Activated T-helper 1 cell treated with anti-CD3 and anti-CD28 coated beads, Interleukin-12 subunit alpha, Interleukin-12 subunit beta, Interleukin-2, Interleukin-4 antibody, amounts not matched to agents 30 ng/mL and 10 ng/mL and 1 ng/mL, durations not matched to agents 14 hours and 24 hours and 36 hours (primary cell): ENCODE results near the gene PKNOX2. TPM values are rescaled to one million over a fixed set of nuclear protein-coding genes. Genes with fewer than 3 reads are reported as not detected.

Experiments
- DNase-seq: peaks from one replicate; pipeline ENCODE4 v3.0.0; 2021; ENCODE audit warnings: low spot score
- H3K27ac Mint-ChIP-seq: one replicate; pipeline ENCODE4 v1.8.0; 2021; ENCODE audit warnings: mild to moderate bottlenecking, mixed read lengths
- H3K27me3 Mint-ChIP-seq: one replicate; pipeline ENCODE4 v1.8.0; 2022; ENCODE audit warnings: mild to moderate bottlenecking, moderate library complexity, mixed read lengths; ENCODE audit not compliant: insufficient read depth
- H3K36me3 Mint-ChIP-seq: one replicate; pipeline ENCODE4 v1.8.0; 2021; ENCODE audit warnings: low read depth, mixed read lengths
- H3K4me1 Mint-ChIP-seq: one replicate; pipeline ENCODE4 v1.8.0; 2021; ENCODE audit warnings: low read depth, mixed read lengths
- H3K4me3 Mint-ChIP-seq: one replicate; pipeline ENCODE4 v1.8.0; 2021; ENCODE audit warnings: mild to moderate bottlenecking, moderate library complexity, mixed read lengths
- H3K9me3 Mint-ChIP-seq: one replicate; pipeline ENCODE4 v1.8.0; 2021; ENCODE audit warnings: mixed read lengths
- intact Hi-C: fragments of 100-400 bp; cut with micrococcal nuclease; formaldehyde crosslinking; loops from one replicate; pipeline ENCODE4 v1.15.1; 2024
- total RNA-seq: library from RNA; stranded (reverse); gene quantifications from 2 replicates; pipeline ENCODE4 v1.2.3, GENCODE V29; 2022

Gene PKNOX2
- total RNA-seq, 1 donor from 2014 or later: not detected

DNA sequence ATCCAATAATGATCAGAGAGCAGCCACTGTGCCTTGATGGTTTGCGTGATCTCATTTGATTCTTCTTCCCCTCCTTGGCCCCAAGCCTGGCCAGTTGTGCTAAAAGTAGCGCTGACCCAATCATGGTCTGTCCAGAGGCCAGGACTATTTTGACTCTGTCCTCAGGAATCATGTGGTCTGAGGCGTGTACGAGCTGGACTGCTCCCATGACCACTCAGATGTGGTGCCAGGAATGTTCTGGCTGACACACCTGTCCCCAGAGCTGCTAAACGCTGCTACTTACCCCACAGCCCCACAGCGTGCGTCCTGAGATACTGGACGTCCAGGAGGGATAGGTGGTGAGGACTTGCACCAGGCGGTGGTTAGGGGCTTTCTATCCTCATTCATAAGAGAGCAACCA is 261.1 kb downstream of the PKNOX2 start:
- intact Hi-C loops: no loop called here
- Mint-ChIP-seq H3K4me3 (no peak overlapping the region), H3K27me3 (peaks cover 2% of the 10 kb centered on the region), H3K36me3 (no peaks in the 10 kb centered on the region), H3K9me3 (no peaks in the 10 kb centered on the region), H3K27ac (no peak overlapping the region), H3K4me1 (no peaks in the 10 kb centered on the region)
- no peak for DNase-seq

DNA sequence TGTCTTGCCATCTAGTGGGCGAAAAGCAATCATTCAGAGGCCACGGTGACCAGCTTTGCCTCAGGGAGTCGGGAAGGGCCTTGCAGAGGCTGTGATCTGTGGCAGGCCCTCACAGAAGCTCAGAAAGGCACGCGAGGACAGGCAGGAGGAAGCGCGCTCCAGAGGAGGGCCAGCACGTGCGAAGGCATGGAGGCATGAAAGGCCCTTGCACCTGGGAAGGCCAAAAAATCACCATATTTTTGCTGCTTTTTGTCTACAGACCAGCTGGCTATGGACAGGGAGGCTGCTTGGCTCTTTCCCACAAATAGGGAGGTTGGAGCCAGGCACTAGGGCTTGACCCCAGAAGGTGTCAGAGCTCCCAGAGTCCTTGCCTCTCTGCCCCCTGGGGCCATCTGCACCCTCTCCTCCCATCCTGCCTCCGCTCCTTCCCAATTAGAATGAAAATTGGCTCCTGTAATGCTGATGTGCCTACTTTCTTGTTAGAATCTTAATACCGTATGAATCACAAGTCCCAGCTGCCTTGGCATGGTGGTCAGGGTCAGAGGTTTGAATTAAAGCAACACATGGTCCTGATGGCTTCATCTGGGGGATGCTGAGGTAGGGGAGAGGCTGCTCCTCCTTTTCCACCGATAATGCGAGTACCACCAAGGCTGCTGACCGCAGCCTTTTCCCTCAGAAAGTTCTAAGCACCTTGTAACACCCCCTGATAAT is 262.4 kb downstream of the PKNOX2 start:
- Mint-ChIP-seq H3K27ac (no peak overlapping the region), H3K4me3 (no peak overlapping the region), H3K9me3 (no peaks in the 10 kb centered on the region), H3K27me3 (peaks cover 2% of the 10 kb centered on the region), H3K4me1 (no peaks in the 10 kb centered on the region), H3K36me3 (no peaks in the 10 kb centered on the region)
- no peak for DNase-seq
- intact Hi-C loops: no loop called here

DNA sequence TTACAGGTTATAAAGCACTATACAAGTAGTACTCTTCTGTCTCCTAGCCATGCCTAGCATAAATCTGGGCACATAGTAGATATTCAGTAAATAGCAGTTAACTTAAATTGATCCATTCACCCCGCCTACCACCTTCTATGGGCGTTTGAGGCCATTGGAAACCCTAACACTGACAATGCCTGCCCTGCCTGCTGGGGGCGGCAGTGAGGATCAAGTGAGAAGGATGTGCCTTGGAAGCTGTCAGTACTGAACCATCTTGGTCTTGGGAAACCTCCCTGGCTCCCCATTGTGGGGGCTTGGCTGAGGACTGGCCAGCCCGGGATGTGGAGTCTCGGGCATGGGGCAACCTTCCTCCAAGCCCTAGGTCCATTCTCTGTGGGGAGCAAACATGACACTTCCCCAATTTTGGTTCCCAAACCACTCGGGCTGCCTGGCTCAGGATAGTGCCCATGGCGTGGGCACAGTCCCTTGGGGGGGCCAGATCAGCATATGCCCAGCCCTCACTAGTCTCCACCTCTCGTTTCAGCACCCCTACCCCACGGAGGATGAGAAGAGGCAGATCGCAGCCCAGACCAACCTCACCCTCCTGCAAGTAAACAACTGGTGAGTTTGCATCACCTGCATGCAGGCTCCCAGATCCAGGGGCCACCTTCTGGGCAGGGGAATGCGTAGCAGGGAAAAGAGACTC is 264.1 kb downstream of the PKNOX2 start:
- no peaks in the 10 kb centered on the region for H3K4me1 Mint-ChIP-seq
- no peak for DNase-seq
- H3K27me3 Mint-ChIP-seq: peaks cover 2% of the 10 kb centered on the region
- H3K9me3 Mint-ChIP-seq: no peaks in the 10 kb centered on the region
- intact Hi-C loops: loop anchor here (2.0 kb wide), 1 partner anchor 446 kb away; no protein-coding TSS in a partner anchor
- H3K27ac Mint-ChIP-seq: no peak overlapping the region
- H3K36me3 Mint-ChIP-seq: no peaks in the 10 kb centered on the region
- H3K4me3 Mint-ChIP-seq: no peak overlapping the region

DNA sequence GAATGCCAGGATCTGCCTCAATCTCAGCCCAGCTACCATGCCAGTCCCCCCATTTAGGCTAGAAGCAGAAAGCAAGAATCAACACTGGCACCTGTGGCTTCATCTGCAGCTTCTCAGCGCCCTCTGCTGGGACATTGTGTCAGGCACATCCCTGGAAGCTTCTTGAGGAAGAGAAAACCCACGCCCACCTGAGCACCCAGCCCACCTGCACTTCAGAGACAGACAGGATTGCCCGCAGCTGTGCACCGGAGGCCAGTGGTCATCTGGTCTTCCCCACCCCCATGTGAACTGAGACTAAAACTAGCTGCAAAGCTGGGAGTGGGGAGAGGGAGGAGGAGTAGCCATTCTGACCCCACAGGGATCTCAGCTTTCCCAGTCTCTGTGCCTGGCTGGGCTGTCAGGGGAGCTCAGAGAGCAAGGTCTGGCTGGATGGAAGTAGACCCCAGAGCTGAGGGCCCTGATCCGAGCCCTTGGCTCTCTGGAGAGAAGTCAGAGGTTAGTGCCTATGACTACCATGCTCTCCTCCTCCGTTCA is 264.7 kb downstream of the PKNOX2 start:
- H3K27me3 Mint-ChIP-seq: peaks cover 2% of the 10 kb centered on the region
- no peaks in the 10 kb centered on the region for H3K36me3 Mint-ChIP-seq
- DNase-seq: peak; percentile 10
- no peaks in the 10 kb centered on the region for H3K4me1 Mint-ChIP-seq
- intact Hi-C loops: loop anchor here (2.0 kb wide), 1 partner anchor 446 kb away; no protein-coding TSS in a partner anchor
- no peak overlapping the region for H3K27ac Mint-ChIP-seq
- H3K9me3 Mint-ChIP-seq: no peaks in the 10 kb centered on the region
- H3K4me3 Mint-ChIP-seq: no peak overlapping the region

DNA sequence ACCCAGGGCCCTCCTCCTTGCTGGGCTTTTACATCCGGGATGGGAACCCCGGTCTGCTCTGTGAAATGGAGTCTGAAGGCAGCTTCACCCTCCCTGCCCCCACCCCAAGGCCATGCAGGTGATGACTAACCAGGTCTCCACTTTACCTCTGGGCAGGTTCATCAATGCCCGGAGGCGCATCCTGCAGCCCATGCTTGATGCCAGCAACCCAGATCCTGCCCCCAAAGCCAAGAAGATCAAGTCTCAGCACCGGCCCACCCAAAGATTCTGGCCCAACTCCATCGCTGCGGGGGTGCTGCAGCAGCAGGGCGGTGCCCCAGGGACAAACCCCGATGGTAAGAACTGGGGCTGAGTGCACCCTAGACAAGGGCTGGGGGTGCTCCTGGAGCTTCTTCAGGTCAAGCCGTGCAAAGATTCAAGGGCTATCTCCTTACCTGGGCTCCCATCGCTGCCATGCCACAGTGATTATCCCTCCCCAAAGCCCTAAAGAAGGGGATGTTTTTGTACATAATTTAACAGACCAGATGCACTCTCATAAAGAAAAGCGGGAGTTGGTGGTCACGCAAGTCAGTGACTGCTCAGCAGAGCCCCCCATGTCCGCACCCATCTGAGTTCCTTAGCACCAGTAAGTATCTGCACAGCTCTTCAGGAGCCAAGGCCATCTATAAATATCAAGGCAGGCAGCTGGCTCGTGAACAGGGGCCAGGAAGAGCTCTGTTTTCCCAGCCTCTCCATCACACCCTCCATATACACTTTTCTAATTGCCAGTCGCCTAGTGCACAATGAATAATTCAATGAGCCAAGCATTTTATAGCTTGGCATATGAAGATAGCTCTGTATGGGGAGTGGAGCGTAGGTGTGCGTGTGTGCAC is 265.5 kb downstream of the PKNOX2 start:
- no peak overlapping the region for H3K27ac Mint-ChIP-seq
- peaks cover 2% of the 10 kb centered on the region for H3K27me3 Mint-ChIP-seq
- no peak overlapping the region for H3K4me3 Mint-ChIP-seq
- H3K36me3 Mint-ChIP-seq: no peaks in the 10 kb centered on the region
- no peaks in the 10 kb centered on the region for H3K4me1 Mint-ChIP-seq
- DNase-seq: no peak
- intact Hi-C loops: loop anchor here (2.0 kb wide), 1 partner anchor 445 kb away; no protein-coding TSS in a partner anchor
- no peaks in the 10 kb centered on the region for H3K9me3 Mint-ChIP-seq

DNA sequence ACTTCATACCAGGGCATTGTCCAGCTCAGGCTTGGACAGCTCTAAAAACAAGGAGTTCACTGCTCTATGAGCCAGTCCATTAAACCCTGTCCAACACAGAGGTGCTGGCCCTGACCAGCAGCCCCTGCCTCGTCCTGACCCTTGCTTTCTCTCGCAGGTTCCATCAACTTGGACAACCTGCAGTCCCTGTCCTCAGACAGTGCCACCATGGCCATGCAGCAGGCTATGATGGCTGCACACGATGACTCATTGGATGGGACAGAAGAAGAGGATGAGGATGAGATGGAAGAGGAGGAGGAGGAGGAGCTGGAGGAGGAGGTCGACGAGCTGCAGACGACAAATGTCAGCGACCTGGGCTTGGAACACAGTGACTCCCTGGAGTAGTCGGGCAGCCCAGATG is 266.5 kb downstream of the PKNOX2 start:
- intact Hi-C loops: no loop called here
- no peaks in the 10 kb centered on the region for H3K4me1 Mint-ChIP-seq
- H3K27ac Mint-ChIP-seq: no peak overlapping the region
- peaks cover 5% of the 10 kb centered on the region for H3K27me3 Mint-ChIP-seq
- DNase-seq: no peak
- H3K9me3 Mint-ChIP-seq: no peaks in the 10 kb centered on the region
- no peaks in the 10 kb centered on the region for H3K36me3 Mint-ChIP-seq
- no peak overlapping the region for H3K4me3 Mint-ChIP-seq

DNA sequence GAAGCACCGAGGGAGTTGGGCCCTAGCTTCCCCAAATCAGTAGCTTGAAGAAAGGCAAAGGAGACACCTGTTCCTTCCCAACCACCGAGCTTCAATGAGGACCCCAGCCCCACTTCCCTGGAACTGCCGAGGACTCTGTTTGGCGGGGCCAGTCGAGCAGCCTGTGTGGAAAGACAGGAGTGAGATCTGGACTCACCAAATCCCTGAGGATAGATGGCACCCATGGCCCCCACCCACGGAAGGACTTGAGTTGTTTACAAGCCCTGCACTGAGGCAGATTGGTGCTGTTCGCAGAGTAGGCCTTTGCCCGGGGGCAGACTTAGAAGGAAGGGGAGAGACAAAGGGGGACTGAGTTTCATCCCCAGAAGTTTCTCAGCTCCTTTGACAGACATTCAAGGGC is 266.9 kb downstream of the PKNOX2 start:
- H3K4me3 Mint-ChIP-seq: no peak overlapping the region
- no peaks in the 10 kb centered on the region for H3K36me3 Mint-ChIP-seq
- H3K4me1 Mint-ChIP-seq: no peaks in the 10 kb centered on the region
- H3K27ac Mint-ChIP-seq: no peak overlapping the region
- DNase-seq: no peak
- intact Hi-C loops: no loop called here
- no peaks in the 10 kb centered on the region for H3K9me3 Mint-ChIP-seq
- peaks cover 5% of the 10 kb centered on the region for H3K27me3 Mint-ChIP-seq

DNA sequence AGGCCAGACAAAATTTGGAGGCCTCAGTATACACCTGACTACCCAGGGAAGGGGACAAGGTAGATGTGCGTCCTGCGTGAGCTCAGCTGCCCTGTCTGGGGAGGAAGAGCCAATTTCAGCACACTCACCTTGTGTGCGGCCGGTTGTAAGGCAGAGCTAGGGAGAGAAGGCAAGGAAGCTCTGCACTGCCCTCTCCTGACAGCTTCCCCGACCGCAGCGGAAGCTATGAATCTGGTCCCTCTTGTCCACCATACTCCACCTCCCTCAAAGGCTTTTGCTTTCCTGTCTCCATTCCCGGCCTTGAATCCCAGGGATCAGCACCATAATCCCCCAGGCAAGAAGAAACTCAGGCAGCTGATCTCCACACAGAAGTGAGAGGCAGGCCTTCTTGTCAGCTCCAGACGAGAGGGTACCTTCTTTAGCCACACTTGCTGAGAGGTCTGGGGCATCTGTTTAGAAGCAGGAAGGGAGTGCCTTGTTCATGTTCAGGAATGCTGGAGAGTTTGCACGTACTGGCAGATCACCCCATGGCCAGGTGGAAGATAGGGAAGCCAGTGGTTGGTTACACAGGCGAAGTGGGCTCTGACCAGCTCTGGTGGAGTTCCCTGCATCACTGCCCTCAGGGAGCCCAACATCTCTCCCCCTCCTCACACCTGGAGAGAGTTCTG is 269.0 kb downstream of the PKNOX2 start:
- peaks cover 9% of the 10 kb centered on the region for H3K27me3 Mint-ChIP-seq
- H3K4me3 Mint-ChIP-seq: no peak overlapping the region
- no peaks in the 10 kb centered on the region for H3K36me3 Mint-ChIP-seq
- H3K27ac Mint-ChIP-seq: no peak overlapping the region
- DNase-seq: no peak
- no peaks in the 10 kb centered on the region for H3K4me1 Mint-ChIP-seq
- intact Hi-C loops: no loop called here
- H3K9me3 Mint-ChIP-seq: no peaks in the 10 kb centered on the region

DNA sequence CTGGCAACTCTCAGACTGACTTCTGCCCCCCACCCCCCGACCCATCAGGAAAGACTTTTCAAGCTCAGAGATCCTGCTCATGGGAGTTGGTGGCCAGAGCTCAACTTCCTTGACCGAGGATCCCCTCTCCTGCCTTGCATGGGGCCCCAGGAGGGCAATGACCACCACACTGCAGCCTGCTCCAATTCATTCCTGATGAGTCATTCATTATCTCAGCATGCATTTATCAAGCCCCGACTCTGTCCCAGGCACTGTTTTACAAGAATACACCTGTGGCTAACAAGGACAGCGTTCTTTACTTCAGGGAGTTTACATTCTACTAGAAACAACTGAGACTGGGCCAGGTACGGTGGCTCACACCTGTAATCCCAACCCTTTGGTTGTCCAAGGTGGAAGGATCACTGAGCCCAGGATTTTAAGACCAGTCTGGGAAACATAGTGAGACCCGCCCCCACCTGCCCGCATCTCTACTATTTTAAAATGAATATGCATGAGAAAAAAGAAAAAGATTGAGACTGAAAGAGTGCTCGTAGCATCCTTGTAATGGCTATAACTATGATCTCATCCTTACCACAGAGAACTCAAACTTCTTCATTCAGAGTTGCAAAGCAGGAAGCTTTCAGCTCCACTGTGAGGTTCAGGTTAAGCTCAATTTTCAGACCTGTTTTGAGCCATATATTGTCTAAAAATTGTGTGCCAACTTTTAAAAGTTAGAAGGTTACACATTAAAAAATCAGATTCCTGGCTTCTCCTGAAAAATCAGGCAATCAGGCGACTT is 271.1 kb downstream of the PKNOX2 start:
- Mint-ChIP-seq H3K4me1 (no peaks in the 10 kb centered on the region), H3K4me3 (no peak overlapping the region), H3K9me3 (no peaks in the 10 kb centered on the region), H3K27ac (no peak overlapping the region), H3K36me3 (no peaks in the 10 kb centered on the region), H3K27me3 (peaks cover 20% of the 10 kb centered on the region)
- intact Hi-C loops: no loop called here
- no peak for DNase-seq

DNA sequence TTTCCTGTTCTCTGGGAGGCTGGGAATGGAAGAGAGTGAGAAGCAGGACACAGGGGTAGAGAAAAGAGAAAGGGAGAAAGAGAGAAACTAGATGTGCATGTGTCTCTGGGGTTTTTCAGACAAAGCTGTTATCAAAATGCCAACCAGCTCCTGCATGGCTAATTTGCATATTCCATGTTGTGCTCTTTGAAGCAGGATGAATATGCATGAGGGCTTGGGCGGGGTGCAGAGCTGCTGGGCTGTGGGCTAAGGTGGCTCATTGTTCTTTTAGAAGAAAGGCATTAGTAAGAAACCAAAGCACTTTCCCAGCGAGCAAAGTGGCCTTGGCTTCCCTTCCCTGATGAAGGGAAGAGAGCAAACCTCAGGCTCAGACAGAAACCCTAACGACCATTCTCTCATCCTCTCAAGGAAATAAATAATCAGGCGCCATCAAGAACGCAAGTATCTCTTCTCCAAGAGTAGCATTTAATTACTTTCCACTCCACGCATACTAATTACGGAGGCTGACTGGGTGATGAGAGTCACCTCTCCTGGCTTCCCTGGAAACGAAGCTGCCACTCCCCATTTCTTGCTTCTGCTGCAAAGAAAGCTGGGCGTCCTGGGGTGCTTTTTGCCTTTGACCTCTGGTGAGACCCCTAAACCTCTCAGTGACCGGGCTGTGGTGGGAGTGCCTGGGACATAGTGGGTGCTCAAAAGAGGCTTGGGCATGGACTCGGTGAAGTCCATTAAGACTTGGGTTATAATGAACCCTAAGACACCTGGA is 277.3 kb downstream of the PKNOX2 start:
- DNase-seq: no peak
- H3K27me3 Mint-ChIP-seq: peaks cover 36% of the 10 kb centered on the region
- no peaks in the 10 kb centered on the region for H3K36me3 Mint-ChIP-seq
- no peaks in the 10 kb centered on the region for H3K9me3 Mint-ChIP-seq
- H3K27ac Mint-ChIP-seq: no peak overlapping the region
- intact Hi-C loops: no loop called here
- no peaks in the 10 kb centered on the region for H3K4me1 Mint-ChIP-seq
- no peak overlapping the region for H3K4me3 Mint-ChIP-seq

DNA sequence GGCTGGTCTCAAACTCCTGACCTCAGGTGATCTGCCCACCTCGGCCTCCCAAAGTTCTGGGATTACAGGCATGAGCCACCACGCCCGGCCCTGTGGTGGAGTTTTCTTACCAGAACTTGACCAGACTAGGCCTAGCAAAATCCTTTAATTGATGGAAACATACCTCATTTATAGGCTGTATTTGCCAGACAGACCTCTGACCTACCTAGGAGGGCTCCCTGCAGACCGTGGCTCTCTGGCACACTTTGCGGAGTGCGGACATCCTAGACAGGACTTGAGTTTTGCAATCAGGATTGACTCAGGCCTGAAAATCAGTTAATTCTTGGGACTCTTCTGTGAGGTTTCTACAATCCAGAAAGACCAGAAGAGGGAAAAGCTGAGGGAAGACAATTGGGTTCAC is 278.4 kb downstream of the PKNOX2 start:
- no peak for DNase-seq
- H3K27ac Mint-ChIP-seq: no peak overlapping the region
- H3K36me3 Mint-ChIP-seq: no peaks in the 10 kb centered on the region
- H3K9me3 Mint-ChIP-seq: no peaks in the 10 kb centered on the region
- H3K27me3 Mint-ChIP-seq: peaks cover 31% of the 10 kb centered on the region
- H3K4me1 Mint-ChIP-seq: no peaks in the 10 kb centered on the region
- H3K4me3 Mint-ChIP-seq: no peak overlapping the region
- intact Hi-C loops: no loop called here
